ENCODE measurements around the gene PAQR5.

DNA sequence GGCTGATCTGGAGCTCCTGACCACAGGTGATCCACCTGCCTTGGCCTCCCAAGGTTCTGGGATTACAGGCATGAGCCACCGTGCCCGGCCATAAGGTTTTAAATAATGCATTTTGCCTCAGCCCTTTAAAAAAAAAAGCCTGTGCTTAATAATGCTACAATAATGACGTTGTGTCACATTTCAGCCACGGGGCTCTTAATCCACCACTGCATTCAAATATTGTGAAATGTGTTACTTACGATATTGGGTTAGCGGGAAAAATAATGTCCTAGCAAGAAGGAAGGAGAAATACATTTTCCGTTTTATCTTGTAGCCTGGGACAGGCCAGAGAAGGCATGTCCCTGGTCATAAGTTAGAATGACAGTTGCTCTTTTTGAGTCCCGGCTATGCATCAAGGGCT, 17.6 kb downstream of the PAQR5 start:
- TF ChIP-seq, protein P1, sequence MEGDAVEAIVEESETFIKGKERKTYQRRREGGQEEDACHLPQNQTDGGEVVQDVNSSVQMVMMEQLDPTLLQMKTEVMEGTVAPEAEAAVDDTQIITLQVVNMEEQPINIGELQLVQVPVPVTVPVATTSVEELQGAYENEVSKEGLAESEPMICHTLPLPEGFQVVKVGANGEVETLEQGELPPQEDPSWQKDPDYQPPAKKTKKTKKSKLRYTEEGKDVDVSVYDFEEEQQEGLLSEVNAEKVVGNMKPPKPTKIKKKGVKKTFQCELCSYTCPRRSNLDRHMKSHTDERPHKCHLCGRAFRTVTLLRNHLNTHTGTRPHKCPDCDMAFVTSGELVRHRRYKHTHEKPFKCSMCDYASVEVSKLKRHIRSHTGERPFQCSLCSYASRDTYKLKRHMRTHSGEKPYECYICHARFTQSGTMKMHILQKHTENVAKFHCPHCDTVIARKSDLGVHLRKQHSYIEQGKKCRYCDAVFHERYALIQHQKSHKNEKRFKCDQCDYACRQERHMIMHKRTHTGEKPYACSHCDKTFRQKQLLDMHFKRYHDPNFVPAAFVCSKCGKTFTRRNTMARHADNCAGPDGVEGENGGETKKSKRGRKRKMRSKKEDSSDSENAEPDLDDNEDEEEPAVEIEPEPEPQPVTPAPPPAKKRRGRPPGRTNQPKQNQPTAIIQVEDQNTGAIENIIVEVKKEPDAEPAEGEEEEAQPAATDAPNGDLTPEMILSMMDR (IDR thresholded peaks at IDR 0.05; ENCODE audit: borderline replicate concordance, extremely low read depth, low read length, poor library complexity, severe bottlenecking) = no peak
- no peak for TF ChIP-seq EZH2 (IDR thresholded peaks at IDR 0.05; ENCODE audit: borderline replicate concordance, low read depth, low read length, severe bottlenecking)

Data from DND-41 (cell line).